ENCODE measurements around the gene OSBPL9.
"Not testable (repeated sequence)": the region's sequence is repeated elsewhere in the genome, so short reads cannot be mapped to it uniquely, and the experiment has no call there.

Gene OSBPL9

DNA sequence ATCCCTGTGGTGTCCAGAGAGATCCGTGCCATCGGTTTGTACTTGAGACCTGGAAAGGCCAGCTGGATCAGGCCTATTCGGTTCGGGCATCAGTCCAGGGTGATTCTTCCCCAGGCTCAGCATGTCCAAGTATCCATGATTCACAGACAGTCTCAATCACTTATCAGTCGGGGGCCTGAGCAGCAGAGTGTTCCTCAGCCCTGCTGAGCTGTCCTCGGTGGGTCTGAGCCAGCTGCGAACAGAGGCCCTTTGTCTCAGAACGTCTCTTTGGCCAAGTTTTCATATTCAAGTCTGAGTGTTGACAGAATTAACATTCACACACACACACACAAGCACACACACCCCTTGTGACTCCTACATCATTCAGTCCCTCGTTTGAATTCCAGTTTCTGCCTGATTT lies 33.4 kb upstream of the OSBPL9 start:
- no peaks in the 10 kb centered on the region for H3K4me1 ChIP-seq (ENCODE audit: insufficient read depth, low read length)
- no peak overlapping the region for H3K9ac ChIP-seq (ENCODE audit: low read depth, low read length)
- H3K9me3 ChIP-seq (ENCODE audit: control insufficient read depth, insufficient read depth, low read length): no peaks in the 10 kb centered on the region
- no peaks in the 10 kb centered on the region for H3K36me3 ChIP-seq (ENCODE audit: insufficient read depth, low read length)

- Histone ChIP-seq H3K4me1 (ENCODE audit: insufficient read depth, low read length) (no peaks in the 10 kb centered on the region), H3K9ac (ENCODE audit: low read depth, low read length) (no peak overlapping the region)
These were observed 32.9 kb upstream of the OSBPL9 start for GRCh38 chr1:51584021-51584420.

DNA sequence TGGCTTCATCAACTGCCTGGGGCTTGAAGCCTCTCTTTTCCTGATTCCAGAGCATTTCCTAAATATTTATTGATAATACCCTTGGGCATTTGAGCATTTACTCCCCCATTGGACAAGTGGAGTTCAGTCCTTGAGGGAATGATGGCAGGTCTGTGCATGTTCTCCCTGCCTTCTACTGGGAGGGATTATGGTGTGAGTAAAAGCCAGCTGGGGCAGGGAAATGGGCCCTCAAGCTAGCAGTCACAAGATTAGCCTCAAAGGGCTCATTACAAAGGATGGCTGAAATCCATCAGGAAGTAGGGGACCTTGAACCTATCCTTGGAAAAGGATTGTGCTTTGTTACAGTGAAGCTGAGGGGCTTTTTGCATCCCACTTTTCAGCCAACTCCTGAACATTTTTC lies 24.2 kb upstream of the OSBPL9 start:
- Histone ChIP-seq H3K36me3 (ENCODE audit: insufficient read depth, low read length) (no peaks in the 10 kb centered on the region), H3K9ac (ENCODE audit: low read depth, low read length) (no peak overlapping the region), H3K4me1 (ENCODE audit: insufficient read depth, low read length) (peaks cover 7% of the 10 kb centered on the region; the same call in 1 of the 2 replicates), H3K9me3 (ENCODE audit: control insufficient read depth, insufficient read depth, low read length) (no peaks in the 10 kb centered on the region)

More at GRCh38 chr1:51584021-51584420, 32.9 kb upstream of the OSBPL9 start:
- no peaks in the 10 kb centered on the region for H3K9me3 ChIP-seq (ENCODE audit: control insufficient read depth, insufficient read depth, low read length)
- no peaks in the 10 kb centered on the region for H3K36me3 ChIP-seq (ENCODE audit: insufficient read depth, low read length)

GRCh38 chr1:51594716-51595115 lies 22.2 kb upstream of the OSBPL9 start:
- no peaks in the 10 kb centered on the region for H3K36me3 ChIP-seq (ENCODE audit: insufficient read depth, low read length)
- H3K9ac ChIP-seq (ENCODE audit: low read depth, low read length): no peak overlapping the region
- peaks cover 7% of the 10 kb centered on the region; the same call in 1 of the 2 replicates for H3K4me1 ChIP-seq (ENCODE audit: insufficient read depth, low read length)
- no peaks in the 10 kb centered on the region for H3K9me3 ChIP-seq (ENCODE audit: control insufficient read depth, insufficient read depth, low read length)

DNA sequence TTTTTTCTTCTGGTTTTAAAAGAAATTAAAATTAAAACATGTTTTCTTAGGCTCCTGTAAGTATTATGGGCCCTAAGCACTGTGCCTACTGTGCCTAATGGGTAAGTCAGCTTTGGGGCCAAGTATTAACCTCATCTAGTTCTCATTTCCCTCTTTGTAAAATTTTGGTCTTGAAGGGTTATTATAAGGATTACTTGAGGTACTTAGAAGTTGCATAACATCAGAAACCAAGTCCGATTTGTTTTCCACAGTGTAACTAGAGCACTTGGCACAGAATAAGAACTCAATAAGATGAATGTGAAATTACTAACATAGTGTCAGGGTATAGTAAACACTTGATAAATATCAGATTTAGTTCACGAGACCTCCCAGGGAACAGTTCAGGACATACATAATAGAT lies 16.4 kb upstream of the OSBPL9 start:
- H3K36me3 ChIP-seq (ENCODE audit: insufficient read depth, low read length): no peaks in the 10 kb centered on the region
- no peaks in the 10 kb centered on the region for H3K9me3 ChIP-seq (ENCODE audit: control insufficient read depth, insufficient read depth, low read length)
- H3K4me1 ChIP-seq (ENCODE audit: insufficient read depth, low read length): peaks cover 8% of the 10 kb centered on the region; the same call in 1 of the 2 replicates
- H3K9ac ChIP-seq (ENCODE audit: low read depth, low read length): no peak overlapping the region

DNA sequence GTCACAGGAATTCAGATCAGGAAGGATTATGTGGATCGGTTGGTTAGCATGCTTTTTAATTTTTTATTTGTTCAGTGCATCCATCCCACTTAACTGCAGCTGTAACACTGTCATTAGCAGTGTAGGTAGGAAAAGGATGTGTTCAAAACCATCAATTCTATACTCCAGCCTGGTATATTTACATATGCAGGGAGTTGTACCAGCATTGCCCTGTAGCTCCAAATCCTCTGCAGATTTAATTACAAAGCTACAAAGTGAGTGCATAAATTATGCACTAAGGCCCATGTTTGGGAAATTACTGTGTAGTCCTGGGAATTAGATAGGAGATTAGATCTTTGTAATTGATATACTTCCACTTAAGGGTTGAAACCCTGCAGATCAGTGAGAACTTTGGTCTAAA lies 15.9 kb upstream of the OSBPL9 start:
- H3K36me3 ChIP-seq (ENCODE audit: insufficient read depth, low read length): no peaks in the 10 kb centered on the region
- H3K4me1 ChIP-seq (ENCODE audit: insufficient read depth, low read length): peaks cover 8% of the 10 kb centered on the region; the same call in 1 of the 2 replicates
- H3K9me3 ChIP-seq (ENCODE audit: control insufficient read depth, insufficient read depth, low read length): no peaks in the 10 kb centered on the region
- no peak overlapping the region for H3K9ac ChIP-seq (ENCODE audit: low read depth, low read length)

- H3K9ac ChIP-seq (ENCODE audit: low read depth, low read length): no peak overlapping the region
These were observed 10.8 kb upstream of the OSBPL9 start for GRCh38 chr1:51605961-51606723.

DNA sequence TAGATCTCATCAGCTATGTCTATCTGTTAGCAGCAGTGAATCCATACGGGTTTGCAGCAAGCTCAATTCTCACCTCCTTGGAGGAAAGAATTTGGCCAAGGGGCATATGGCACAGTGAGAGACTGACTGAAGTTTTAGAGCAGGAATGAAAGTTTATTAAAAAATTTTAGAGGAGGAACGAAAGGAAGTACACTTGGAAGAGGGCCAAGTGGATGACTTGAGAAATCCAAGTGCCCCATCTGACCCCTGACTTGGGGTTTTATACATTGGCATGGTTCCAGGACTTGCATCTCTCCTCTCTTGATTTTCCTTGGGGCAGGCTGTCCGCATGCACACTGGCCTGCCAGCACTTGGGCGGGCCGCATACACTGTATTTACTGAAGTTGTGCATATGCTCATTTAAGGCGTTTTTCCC lies 9.2 kb upstream of the OSBPL9 start:
- Histone ChIP-seq H3K9ac (ENCODE audit: low read depth, low read length) (no peak overlapping the region), H3K4me1 (ENCODE audit: insufficient read depth, low read length) (no peaks in the 10 kb centered on the region), H3K36me3 (ENCODE audit: insufficient read depth, low read length) (no peaks in the 10 kb centered on the region), H3K9me3 (ENCODE audit: control insufficient read depth, insufficient read depth, low read length) (no peaks in the 10 kb centered on the region)

More at GRCh38 chr1:51605961-51606723, 10.8 kb upstream of the OSBPL9 start:
- no peaks in the 10 kb centered on the region for H3K9me3 ChIP-seq (ENCODE audit: control insufficient read depth, insufficient read depth, low read length)
- peaks cover 2% of the 10 kb centered on the region; the same call in 1 of the 2 replicates for H3K4me1 ChIP-seq (ENCODE audit: insufficient read depth, low read length)
- no peaks in the 10 kb centered on the region for H3K36me3 ChIP-seq (ENCODE audit: insufficient read depth, low read length)

DNA sequence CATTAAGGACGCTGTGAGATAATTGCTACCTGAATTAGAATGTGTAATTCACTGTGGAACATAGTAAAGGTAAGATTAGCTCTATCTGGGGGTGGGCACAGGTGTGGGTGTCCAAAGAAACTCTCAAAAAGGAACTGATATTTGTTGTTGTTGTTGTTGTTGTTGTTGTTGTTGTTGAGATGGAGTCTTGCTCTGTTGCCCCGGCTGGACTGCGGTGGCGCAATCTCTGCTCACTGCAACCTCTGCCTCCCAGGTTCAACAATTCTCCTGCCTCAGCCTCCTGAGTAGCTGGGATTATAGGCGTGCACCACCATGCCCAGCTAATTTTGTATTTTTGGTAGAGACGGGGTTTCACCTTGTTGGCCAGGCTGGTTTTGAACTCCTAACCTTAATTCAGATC lies 6.8 kb upstream of the OSBPL9 start:
- not testable (repeated sequence) for H3K9ac ChIP-seq (ENCODE audit: low read depth, low read length); H3K4me1 ChIP-seq (ENCODE audit: insufficient read depth, low read length); H3K36me3 ChIP-seq (ENCODE audit: insufficient read depth, low read length); H3K9me3 ChIP-seq (ENCODE audit: control insufficient read depth, insufficient read depth, low read length)

DNA sequence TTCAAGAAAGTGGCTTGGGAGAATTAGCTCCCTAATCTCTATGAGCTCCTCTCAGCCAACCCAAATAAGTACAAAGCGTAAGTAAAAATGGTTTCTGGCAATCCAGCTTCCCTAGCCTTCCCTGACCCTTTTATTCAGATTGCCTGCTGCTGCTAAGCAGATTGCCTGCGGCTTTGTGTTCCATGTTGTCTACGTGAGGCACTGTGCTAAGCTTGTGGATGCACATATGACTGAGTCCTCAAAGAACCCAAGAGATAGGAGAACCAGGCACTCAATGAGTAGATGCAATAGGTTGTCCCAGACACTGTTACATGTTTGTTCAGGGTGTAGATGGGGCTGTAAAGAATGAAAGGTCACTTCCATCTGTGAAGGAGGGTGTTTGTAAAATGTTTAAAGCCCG lies 6.3 kb upstream of the OSBPL9 start:
- Histone ChIP-seq H3K36me3 (ENCODE audit: insufficient read depth, low read length) (no peaks in the 10 kb centered on the region), H3K9ac (ENCODE audit: low read depth, low read length) (no peak overlapping the region), H3K9me3 (ENCODE audit: control insufficient read depth, insufficient read depth, low read length) (no peaks in the 10 kb centered on the region), H3K4me1 (ENCODE audit: insufficient read depth, low read length) (no peaks in the 10 kb centered on the region)

GRCh38 chr1:51612447-51612961 lies 4.4 kb upstream of the OSBPL9 start:
- H3K9ac ChIP-seq (ENCODE audit: low read depth, low read length): no peak overlapping the region

GRCh38 chr1:51615780-51616291 lies 1.1 kb upstream of the OSBPL9 start:
- H3K9ac ChIP-seq (ENCODE audit: low read depth, low read length): no peak overlapping the region
- H3K36me3 ChIP-seq (ENCODE audit: insufficient read depth, low read length): no peaks in the 10 kb centered on the region
- H3K9me3 ChIP-seq (ENCODE audit: control insufficient read depth, insufficient read depth, low read length): no peaks in the 10 kb centered on the region
- H3K4me1 ChIP-seq (ENCODE audit: insufficient read depth, low read length): peaks cover 14% of the 10 kb centered on the region

More at GRCh38 chr1:51612447-51612961, 4.4 kb upstream of the OSBPL9 start:
- no peaks in the 10 kb centered on the region; the same call in 1 of the 2 replicates for H3K4me1 ChIP-seq (ENCODE audit: insufficient read depth, low read length)
- H3K9me3 ChIP-seq (ENCODE audit: control insufficient read depth, insufficient read depth, low read length): no peaks in the 10 kb centered on the region
- no peaks in the 10 kb centered on the region for H3K36me3 ChIP-seq (ENCODE audit: insufficient read depth, low read length)

GRCh38 chr1:51616490-51616889 lies 402 bp upstream of the OSBPL9 start:
- no peaks in the 10 kb centered on the region for H3K9me3 ChIP-seq (ENCODE audit: control insufficient read depth, insufficient read depth, low read length)
- H3K9ac ChIP-seq (ENCODE audit: low read depth, low read length): peak overlapping the region; percentile 19; the same call in 1 of the 2 replicates
- no peaks in the 10 kb centered on the region for H3K36me3 ChIP-seq (ENCODE audit: insufficient read depth, low read length)
- H3K4me1 ChIP-seq (ENCODE audit: insufficient read depth, low read length): peaks cover 16% of the 10 kb centered on the region

- H3K36me3 ChIP-seq (ENCODE audit: insufficient read depth, low read length): no peaks in the 10 kb centered on the region
- H3K4me1 ChIP-seq (ENCODE audit: insufficient read depth, low read length): peaks cover 36% of the 10 kb centered on the region
- no peaks in the 10 kb centered on the region for H3K9me3 ChIP-seq (ENCODE audit: control insufficient read depth, insufficient read depth, low read length)
- no peak overlapping the region for H3K9ac ChIP-seq (ENCODE audit: low read depth, low read length)
These were observed 1.8 kb downstream of the OSBPL9 start for GRCh38 chr1:51618715-51619114.

GRCh38 chr1:51620470-51620869 lies 3.6 kb downstream of the OSBPL9 start:
- H3K9ac ChIP-seq (ENCODE audit: low read depth, low read length): no peak overlapping the region
- peaks cover 36% of the 10 kb centered on the region for H3K4me1 ChIP-seq (ENCODE audit: insufficient read depth, low read length)
- H3K36me3 ChIP-seq (ENCODE audit: insufficient read depth, low read length): no peaks in the 10 kb centered on the region
- no peaks in the 10 kb centered on the region for H3K9me3 ChIP-seq (ENCODE audit: control insufficient read depth, insufficient read depth, low read length)

Measured in ES-I3 (cell line).